ENCODE measurements around the gene HOXD3. TPM values are rescaled to one million over a fixed set of nuclear protein-coding genes. Genes with fewer than 3 reads are reported as not detected.

The HOXD3 gene
- total RNA-seq, 1 experiment from 2014 or later, result 1.5 TPM

GRCh38 chr2:176152350-176153181, 4.5 kb upstream of the HOXD3 start:
- Histone ChIP-seq H3K36me3 (no peaks in the 10 kb centered on the region), H3K27me3 (no peaks in the 10 kb centered on the region), H3K4me3 (no peak overlapping the region), H3K9me3 (no peaks in the 10 kb centered on the region; the same call in 1 of the 2 replicates)
- no peak for DNase-seq

GRCh38 chr2:176154576-176155252, 2.4 kb upstream of the HOXD3 start:
- no peaks in the 10 kb centered on the region for H3K36me3 ChIP-seq
- H3K9me3 ChIP-seq, result no peaks in the 10 kb centered on the region; the same call in 1 of the 2 replicates
- no peak overlapping the region for H3K4me3 ChIP-seq
- no peaks in the 10 kb centered on the region for H3K27me3 ChIP-seq
- DNase-seq, result no peak

GRCh38 chr2:176155356-176156044, 1.6 kb upstream of the HOXD3 start:
- no peak for DNase-seq
- no peaks in the 10 kb centered on the region; the same call in 1 of the 2 replicates for H3K9me3 ChIP-seq
- no peaks in the 10 kb centered on the region for H3K27me3 ChIP-seq
- no peak overlapping the region for H3K4me3 ChIP-seq
- no peaks in the 10 kb centered on the region for H3K36me3 ChIP-seq

- no peak overlapping the region for H3K4me3 ChIP-seq
- H3K27me3 ChIP-seq, result no peaks in the 10 kb centered on the region
- no peaks in the 10 kb centered on the region; the same call in 1 of the 2 replicates for H3K9me3 ChIP-seq
- no peaks in the 10 kb centered on the region for H3K36me3 ChIP-seq
- DNase-seq, result no peak
These were observed 753 bp upstream of the HOXD3 start for GRCh38 chr2:176156301-176156806.

- H3K27me3 ChIP-seq, result no peaks in the 10 kb centered on the region
These were observed 535 bp downstream of the HOXD3 start for GRCh38 chr2:176157499-176158185.

GRCh38 chr2:176158186-176158591, 1.1 kb downstream of the HOXD3 start:
- no peaks in the 10 kb centered on the region for H3K27me3 ChIP-seq

More at GRCh38 chr2:176157499-176158185, 535 bp downstream of the HOXD3 start:
- Histone ChIP-seq H3K36me3 (no peaks in the 10 kb centered on the region), H3K4me3 (no peak overlapping the region), H3K9me3 (no peaks in the 10 kb centered on the region; the same call in 1 of the 2 replicates)
- no peak for DNase-seq

GRCh38 chr2:176158855-176159662, 2.0 kb downstream of the HOXD3 start:
- no peak overlapping the region for H3K4me3 ChIP-seq
- no peaks in the 10 kb centered on the region for H3K36me3 ChIP-seq
- DNase-seq, result no peak
- no peaks in the 10 kb centered on the region; the same call in 1 of the 2 replicates for H3K9me3 ChIP-seq
- no peaks in the 10 kb centered on the region for H3K27me3 ChIP-seq

More at GRCh38 chr2:176158186-176158591, 1.1 kb downstream of the HOXD3 start:
- DNase-seq, result no peak
- Histone ChIP-seq H3K9me3 (no peaks in the 10 kb centered on the region; the same call in 1 of the 2 replicates), H3K4me3 (no peak overlapping the region), H3K36me3 (no peaks in the 10 kb centered on the region)

GRCh38 chr2:176159663-176160250, 2.6 kb downstream of the HOXD3 start:
- Histone ChIP-seq H3K27me3 (no peaks in the 10 kb centered on the region), H3K36me3 (no peaks in the 10 kb centered on the region), H3K4me3 (no peak overlapping the region), H3K9me3 (no peaks in the 10 kb centered on the region; the same call in 1 of the 2 replicates)
- DNase-seq, result no peak

- Histone ChIP-seq H3K9me3 (no peaks in the 10 kb centered on the region), H3K27me3 (no peaks in the 10 kb centered on the region), H3K36me3 (no peaks in the 10 kb centered on the region), H3K4me3 (no peak overlapping the region)
- no peak for DNase-seq
These were observed 3.3 kb downstream of the HOXD3 start for GRCh38 chr2:176160251-176160985.

- Histone ChIP-seq H3K9me3 (no peaks in the 10 kb centered on the region), H3K4me3 (no peak overlapping the region), H3K36me3 (no peaks in the 10 kb centered on the region), H3K27me3 (no peaks in the 10 kb centered on the region)
- no peak for DNase-seq
These were observed 4.1 kb downstream of the HOXD3 start for GRCh38 chr2:176160986-176161824.

- Histone ChIP-seq H3K27me3 (no peaks in the 10 kb centered on the region), H3K4me3 (peak overlapping the region; percentile 11; the same call in 1 of the 2 replicates), H3K9me3 (no peaks in the 10 kb centered on the region), H3K36me3 (no peaks in the 10 kb centered on the region)
- DNase-seq, result peak; percentile 25
These were observed 4.9 kb downstream of the HOXD3 start for GRCh38 chr2:176161825-176162626.

GRCh38 chr2:176162911-176163671, 6.0 kb downstream of the HOXD3 start:
- Histone ChIP-seq H3K36me3 (no peaks in the 10 kb centered on the region), H3K4me3 (no peak overlapping the region), H3K27me3 (no peaks in the 10 kb centered on the region), H3K9me3 (no peaks in the 10 kb centered on the region)
- DNase-seq, result no peak

- DNase-seq, result no peak
- no peak overlapping the region for H3K4me3 ChIP-seq
- H3K36me3 ChIP-seq, result no peaks in the 10 kb centered on the region
- no peaks in the 10 kb centered on the region for H3K9me3 ChIP-seq
- no peaks in the 10 kb centered on the region for H3K27me3 ChIP-seq
These were observed 6.6 kb downstream of the HOXD3 start for GRCh38 chr2:176163672-176164056.

All from MG63 (cell line).